Measurements from ENCODE around the gene HOXD4.

HOXD4 gene

GRCh38 chr2:176139661-176140512, 11.5 kb upstream of the HOXD4 start:
- DNase-seq (ENCODE audit: low spot score), result peak; percentile 42

DNA sequence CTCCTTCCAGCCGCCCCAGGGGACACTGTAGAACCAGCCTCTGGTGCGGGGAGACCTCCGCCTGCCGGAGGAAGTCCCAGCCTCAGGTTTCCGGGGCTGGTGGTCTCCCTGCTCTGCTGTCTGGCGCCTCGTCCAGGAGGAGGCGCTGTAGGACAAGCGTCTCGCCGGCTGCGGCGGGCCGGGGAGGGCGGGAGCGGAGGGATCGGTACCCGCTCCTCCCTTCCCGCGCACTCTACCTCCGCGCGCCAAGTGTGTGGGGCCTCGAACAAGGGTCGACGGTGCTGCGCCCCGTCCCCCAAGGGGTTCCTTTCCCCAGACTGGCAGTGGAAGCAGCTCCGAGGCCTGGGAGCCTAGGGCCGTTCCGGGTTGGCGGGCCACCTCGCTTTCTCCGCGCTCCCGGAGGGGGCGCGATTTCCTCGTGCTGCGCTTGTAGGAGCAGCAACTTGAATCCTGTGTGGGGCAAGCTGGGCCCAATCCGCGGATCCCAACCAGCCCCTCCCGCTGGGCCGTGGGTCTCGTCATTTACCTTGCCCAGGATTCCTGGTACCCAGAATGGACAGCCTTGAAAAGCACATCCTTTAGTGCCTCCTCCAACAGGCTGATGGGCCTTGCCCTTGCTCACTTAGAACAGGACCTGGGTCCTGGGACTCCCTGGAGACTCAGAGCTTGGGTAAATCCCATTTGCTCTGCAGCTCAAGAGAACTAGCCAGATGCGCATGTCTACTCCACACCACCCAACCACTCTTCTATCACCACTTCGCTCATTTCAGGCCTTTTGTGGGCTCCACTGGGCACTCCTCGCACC, 10.6 kb upstream of the HOXD4 start:
- DNase-seq (ENCODE audit: low spot score), result peak; percentile 84

DNA sequence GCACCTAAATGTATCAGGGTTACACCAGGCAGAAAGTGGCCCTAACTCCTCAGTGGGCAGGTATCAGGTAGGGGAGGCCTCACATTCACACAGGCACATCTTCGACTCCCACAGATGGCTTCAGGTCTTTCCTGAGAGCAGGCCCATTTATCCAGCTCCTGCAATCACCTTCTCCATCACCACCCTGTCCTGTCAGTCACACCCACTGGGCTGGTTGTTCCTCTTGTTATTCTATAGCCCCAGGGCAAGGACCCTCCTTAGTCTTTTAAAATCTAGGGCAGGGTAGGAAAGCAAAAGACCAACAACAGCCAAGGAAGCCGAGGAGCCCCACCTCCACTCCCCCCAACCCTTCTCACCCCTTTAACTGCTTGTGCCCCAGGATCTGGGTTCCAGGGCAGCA, 9.1 kb upstream of the HOXD4 start:
- no peak for DNase-seq (ENCODE audit: low spot score)

DNA sequence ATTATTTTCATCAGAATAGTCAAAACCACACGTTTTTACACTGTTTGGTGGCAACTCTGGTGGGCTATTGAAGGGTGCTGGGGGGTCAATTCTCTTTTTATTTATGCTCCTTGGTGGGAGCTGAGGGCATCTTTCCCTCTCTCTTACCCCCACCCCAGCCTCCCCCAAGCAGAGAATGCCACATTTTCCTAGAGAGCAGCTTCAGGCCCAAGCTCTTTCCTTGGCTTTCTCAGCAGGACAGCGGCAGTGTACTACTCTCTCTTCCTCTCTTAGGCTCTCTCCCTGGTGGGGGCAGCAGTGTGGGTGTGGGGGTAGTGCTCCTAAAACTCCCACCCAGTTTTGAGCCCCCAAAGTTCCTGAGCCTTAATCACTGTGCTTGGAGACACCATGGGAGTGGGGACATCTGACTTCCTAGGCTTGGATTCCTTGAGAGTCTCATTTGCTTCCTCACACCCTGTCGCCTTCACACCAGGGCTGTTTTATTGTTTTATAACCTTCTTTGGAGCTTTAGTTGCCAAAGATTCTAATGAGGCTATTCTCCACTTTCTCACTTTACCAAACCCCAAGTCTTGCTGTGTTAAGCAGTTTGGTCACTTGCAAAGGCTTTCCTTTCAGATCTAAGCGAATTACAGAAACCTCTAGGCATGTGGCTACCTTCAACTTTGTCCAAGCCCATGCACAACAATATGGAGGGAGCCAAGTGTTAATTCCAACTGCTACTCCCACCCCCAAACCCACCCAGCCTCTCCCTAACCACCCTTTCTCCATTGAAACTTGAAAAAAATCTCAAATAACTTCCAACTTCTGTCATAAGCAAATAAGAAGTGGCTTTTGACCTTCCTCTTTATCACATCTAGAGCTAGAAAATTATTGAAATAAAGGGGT, 6.0 kb upstream of the HOXD4 start:
- no peak for DNase-seq (ENCODE audit: low spot score)

DNA sequence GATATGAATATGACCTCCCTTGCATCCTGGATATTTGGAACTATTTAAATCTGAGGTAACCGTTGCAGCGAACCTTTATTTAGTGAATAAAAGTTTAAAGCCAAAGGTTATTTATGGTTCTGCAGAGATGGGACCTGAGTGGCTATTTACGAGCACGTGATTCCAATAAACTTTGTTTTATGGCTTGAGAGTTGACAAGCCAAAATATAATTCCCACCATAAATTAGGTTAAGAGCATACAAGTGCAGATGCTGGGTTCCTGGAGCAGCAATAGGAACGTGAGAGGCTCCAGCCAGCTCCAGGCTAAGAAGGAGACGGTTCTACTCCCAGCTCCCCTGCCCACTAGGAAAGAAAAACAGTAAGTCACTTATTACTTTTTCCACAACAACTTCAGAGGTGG, 5.2 kb upstream of the HOXD4 start:
- DNase-seq (ENCODE audit: low spot score), result no peak

GRCh38 chr2:176146645-176147044, 4.7 kb upstream of the HOXD4 start:
- no peak for DNase-seq (ENCODE audit: low spot score)

DNA sequence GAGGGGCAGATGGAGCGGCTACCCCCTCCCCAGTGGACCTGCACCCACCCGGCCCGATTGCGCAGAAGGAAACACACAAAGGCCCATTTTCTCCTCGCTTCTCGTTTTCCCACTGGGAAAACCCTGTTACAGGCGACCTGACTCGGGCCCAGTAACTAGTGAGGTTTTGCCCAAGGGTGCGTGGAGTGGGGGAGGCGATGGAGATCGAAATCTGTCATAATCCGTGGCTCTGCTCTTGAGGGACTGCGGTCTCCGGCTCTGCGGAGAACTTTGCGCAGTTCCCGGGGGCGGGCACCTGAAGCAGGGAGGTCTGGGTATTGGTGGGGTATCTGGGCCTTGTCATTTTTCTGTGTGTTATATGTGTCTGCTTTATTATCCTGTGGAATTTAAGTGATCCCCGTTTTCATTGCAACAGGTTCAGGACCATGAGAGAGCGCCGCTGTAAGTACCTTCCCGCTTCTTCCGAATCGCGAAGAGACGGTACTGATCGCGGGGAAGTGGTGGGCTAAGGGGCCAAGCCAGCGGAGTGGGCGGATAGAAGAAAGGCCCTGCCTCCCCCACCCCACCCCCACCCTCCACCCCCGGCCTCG, 4.0 kb upstream of the HOXD4 start:
- no peak for DNase-seq (ENCODE audit: low spot score)

- DNase-seq (ENCODE audit: low spot score), result peak; percentile 82
These were observed 3.4 kb upstream of the HOXD4 start for GRCh38 chr2:176147800-176148496.

DNA sequence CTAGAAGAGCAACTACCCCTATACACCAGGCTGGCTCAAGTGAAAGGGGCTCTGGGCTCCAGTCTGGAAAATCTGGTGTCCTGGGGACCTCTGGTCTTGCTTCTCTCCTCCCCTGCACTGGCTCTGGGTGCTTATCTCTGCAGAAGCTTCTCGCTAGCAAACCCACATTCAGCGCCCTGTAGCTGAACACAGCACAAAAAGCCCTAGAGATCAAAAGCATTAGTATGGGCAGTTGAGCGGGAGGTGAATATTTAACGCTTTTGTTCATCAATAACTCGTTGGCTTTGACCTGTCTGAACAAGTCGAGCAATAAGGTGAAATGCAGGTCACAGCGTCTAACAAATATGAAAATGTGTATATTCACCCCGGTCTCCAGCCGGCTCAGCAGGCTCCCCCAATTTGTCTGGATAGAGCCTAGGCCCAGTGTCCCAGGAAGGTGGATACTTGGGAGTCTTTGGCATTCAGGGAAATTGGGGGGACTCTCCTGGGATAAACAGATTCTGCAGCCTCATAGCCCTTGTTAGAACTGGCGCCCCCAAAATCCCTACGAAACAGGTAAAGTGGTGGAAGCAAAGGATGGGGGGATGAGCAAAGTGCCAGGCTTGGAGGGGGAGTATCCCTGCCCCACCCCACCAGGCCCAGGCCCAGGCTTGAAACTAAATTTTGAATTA, 2.5 kb upstream of the HOXD4 start:
- DNase-seq (ENCODE audit: low spot score), result peak; percentile 65

DNA sequence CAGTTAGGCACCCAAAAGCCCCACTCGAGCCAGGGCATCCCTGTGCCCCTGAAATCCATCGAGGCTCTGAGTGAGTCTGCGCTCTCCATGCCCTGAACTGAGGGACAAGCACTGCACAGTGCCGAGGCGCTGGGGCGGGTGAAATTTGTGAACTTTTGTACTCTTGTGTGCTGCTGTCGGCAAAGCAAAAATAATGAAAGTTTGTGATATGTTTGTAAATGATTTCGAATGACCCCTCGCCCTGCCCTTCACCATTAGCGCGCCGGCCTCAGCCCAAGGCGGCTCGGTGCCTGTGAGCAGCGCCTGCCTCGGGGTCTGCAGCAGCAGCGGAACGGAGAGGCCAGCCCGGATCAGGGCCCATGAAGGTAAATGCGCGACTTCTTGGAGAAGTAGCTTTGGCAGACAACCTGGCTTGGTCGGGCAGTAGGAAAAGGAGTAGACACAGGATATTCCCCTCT, 1.8 kb upstream of the HOXD4 start:
- peak; percentile 28 for DNase-seq (ENCODE audit: low spot score)

- peak; percentile 31 for DNase-seq (ENCODE audit: low spot score)
These were observed 1.3 kb upstream of the HOXD4 start for GRCh38 chr2:176149939-176150583.

DNA sequence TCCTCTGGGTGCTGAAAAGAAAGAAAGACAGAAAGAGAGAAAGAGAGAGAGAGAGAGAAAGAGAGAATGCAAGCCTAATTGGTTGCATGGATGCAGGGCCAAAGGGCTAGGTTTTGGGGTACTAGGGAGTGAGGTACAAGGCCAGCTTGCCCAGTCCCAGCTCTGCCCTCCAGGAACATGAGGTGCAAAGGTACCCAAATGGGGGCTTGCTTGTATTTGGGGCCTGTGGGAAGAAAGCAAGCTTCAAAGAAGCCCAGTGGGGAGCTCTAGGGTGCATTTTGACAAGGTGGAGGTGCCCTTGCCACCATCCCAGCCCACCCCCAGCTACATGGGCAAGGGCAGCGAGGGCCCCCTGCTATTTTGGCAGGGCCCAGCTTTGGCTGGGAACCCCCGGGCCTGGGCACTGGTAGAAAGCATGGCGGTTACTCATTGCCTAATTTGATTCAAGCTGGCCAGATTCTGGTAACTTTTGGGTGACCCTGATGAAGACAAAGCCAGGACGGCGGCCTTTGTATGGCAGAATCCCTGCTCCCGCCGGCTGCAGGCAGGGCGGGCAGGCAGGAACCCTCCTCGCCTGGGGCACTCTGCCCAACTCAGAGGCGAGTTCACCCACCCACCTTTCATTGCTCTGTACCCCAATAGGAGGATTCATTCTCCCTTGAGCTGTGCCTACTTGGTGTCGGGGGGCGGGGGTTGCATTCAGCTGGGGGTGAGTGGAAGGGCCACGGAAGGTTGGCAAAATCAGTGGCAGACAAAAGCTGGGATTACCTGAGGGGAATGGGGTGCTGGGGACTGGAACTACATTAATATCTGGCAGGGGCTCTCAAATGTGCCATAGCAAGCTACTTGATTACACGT, 537 bp upstream of the HOXD4 start:
- DNase-seq (ENCODE audit: low spot score), result no peak

DNA sequence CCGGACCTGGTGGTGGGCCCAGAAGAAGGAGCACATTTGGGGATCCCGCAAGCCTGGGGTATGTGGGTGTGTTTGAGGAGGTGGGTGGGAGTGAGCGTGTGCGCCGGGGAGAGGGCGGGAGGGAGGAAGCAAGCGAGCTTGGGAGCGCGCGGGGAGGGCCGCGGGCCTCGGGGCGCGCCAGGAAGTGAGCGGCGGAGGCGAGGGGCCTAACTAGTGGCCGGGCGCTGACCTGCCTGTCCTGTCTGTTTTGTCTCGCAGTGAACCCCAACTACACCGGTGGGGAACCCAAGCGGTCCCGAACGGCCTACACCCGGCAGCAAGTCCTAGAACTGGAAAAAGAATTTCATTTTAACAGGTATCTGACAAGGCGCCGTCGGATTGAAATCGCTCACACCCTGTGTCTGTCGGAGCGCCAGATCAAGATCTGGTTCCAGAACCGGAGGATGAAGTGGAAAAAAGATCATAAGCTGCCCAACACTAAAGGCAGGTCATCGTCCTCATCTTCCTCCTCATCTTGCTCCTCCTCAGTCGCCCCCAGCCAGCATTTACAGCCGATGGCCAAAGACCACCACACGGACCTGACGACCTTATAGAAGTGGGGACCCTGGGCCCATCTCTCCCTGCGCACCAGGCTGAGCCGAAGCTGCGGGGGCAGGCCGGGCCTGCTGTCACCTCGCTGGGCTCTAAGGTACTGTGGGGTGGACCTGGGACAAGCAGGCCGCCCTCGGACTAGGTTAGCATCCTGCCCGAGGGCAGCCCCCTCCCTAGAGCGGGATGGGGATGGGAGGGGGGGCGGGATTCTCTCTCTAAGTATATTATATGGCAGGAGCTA, 1.2 kb downstream of the HOXD4 start:
- peak; percentile 62 for DNase-seq (ENCODE audit: low spot score)

GRCh38 chr2:176154576-176155252, 3.4 kb downstream of the HOXD4 start:
- DNase-seq (ENCODE audit: low spot score), result no peak

- no peak for DNase-seq (ENCODE audit: low spot score)
These were observed 4.2 kb downstream of the HOXD4 start for GRCh38 chr2:176155356-176156044.

DNA sequence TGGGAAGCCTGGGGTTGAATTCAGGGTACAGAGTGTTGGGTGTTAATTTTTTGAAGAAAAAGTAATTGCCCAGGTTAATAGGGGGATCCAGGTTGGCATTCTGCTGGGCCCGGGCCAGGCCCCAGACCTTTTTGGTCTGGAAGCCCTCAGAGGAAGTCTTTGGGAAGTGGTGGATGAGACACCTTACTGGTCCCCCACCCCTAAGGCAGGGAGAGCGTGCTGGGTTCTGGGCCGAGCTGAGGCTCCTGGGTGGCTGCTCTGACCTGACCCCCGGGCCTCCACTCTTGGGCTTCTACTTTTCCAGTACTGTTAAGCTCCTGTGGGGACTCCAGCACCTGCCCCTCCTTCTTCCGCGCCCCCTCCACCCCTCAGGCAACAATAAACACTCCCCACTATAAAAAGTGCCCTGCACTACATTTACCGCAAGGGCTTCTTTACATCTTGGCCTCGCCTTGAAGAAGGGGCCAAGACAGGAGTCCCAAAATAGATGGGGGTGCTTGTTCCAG, 5.0 kb downstream of the HOXD4 start:
- DNase-seq (ENCODE audit: low spot score), result no peak
